GM12873 (cell line): ENCODE results near the gene PNKP.

Experiments used
- TF ChIP-seq, protein P1 (sequence below): IDR thresholded peaks from 2 replicates; pipeline ENCODE4 v1.5.1; 2012; ENCODE audit warnings: low read depth, mild to moderate bottlenecking, moderate library complexity, low read length, control low read depth; ENCODE audit not compliant: insufficient read depth; ENCODE audit errors: missing control alignments

The PNKP gene

DNA sequence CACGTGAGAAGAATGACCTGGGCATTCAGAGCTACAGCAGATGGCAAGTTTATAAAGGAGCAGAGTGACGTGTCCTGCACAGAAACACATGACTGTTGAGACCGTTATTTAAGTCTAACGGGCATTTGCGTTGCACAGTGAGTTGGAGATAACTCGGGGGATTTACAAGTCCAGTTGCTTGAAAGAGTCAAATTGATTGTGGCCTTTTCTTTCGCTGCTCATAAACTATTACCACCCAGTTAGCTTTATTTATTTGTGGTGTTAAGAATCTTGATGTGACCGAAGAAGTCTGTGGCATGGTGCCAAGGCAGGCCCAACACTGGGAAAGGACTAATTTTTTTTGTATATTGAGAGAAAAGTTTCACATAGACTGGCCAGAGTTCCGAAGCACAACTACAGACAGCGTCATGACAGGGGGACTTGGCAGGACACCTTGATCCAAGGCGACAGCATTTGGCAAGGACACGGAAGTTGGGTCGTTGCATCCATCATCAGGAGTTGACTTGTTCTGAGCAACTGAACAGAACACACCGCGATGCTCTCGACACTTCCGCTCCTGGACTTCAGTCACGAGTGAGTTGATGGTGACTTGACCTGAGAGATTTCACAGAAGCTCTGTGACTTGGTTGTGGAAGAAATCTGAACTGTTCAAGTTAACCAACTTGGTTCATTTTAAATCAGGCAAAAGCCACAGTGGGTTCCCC is 28.3 kb downstream of the PNKP start:
- TF ChIP-seq, protein P1, sequence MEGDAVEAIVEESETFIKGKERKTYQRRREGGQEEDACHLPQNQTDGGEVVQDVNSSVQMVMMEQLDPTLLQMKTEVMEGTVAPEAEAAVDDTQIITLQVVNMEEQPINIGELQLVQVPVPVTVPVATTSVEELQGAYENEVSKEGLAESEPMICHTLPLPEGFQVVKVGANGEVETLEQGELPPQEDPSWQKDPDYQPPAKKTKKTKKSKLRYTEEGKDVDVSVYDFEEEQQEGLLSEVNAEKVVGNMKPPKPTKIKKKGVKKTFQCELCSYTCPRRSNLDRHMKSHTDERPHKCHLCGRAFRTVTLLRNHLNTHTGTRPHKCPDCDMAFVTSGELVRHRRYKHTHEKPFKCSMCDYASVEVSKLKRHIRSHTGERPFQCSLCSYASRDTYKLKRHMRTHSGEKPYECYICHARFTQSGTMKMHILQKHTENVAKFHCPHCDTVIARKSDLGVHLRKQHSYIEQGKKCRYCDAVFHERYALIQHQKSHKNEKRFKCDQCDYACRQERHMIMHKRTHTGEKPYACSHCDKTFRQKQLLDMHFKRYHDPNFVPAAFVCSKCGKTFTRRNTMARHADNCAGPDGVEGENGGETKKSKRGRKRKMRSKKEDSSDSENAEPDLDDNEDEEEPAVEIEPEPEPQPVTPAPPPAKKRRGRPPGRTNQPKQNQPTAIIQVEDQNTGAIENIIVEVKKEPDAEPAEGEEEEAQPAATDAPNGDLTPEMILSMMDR, result no peak

DNA sequence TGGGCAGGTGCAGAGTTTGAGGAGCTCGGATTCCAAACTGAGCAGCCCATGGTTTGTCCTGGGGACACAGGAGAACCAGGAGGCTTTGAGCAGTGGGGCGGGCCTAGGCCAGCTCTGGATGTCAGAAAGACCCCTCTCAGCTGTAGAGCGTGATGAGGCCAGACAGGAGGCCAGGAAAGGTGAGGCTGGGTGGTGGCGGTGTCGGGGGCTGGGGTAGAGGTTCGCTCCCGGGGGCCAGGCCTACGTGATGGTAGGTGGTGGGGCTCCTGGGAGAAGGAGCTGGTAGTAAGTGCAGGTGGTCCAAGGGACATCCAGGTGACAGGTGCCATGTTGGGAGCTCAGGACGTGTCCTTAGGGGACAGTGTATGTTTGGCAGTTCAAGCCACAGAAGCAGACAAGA is 30.0 kb downstream of the PNKP start:
- TF ChIP-seq, protein P1, result no peak

DNA sequence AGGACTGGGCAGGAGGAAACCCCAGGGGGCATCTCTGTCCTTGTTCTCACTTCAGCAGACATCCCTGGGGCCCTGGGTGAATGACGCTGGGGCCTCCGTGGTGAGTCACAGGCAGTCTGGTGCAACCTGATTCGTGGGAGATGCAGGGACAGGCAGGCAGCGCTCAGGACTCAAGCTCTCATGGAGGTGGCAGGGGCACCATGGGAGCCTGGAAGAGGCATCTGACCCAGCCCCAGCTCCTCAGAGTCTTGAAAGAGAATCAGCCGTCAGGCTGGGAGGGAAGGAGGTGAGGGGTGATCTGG is 30.4 kb downstream of the PNKP start:
- TF ChIP-seq, protein P1, result no peak

DNA sequence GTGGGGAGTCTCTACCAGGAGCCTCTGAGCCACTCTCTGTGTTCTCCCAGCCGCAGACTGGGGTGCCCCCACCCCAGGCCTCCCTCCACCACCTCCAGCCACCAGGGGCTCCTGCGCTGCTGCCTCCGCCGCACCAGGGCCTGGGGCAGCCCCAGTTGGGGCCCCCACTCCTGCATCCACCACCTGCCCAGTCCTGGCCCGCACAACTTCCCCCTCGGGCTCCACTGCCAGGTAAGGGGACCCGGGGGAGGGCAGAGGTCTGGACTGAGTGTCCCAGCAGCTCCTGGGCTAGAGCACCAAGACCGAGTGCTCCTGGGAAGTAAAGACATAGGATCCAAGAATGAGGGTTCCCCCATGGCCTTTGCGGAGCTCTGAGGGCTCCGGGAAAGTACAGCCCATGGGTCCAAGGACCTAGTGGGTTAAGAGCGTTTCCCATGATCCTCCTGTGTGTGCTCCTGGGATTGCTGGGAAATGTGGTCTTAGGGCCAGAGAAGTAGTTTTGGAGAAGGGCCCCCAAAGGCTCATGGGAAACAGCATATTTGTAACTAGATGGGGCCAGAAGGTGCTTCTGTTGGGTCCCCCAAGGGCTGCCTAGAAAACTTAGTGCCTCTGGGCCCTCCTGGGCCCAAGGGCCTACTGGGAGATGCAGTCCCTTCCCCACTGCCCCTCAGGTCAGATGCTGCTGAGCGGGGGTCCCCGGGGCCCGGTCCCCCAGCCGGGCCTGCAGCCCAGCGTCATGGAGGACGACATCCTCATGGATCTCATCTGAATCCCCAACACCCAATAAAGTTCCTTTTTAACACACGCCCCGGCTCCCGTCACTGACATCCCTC is 31.0 kb downstream of the PNKP start:
- TF ChIP-seq, protein P1, result no peak

DNA sequence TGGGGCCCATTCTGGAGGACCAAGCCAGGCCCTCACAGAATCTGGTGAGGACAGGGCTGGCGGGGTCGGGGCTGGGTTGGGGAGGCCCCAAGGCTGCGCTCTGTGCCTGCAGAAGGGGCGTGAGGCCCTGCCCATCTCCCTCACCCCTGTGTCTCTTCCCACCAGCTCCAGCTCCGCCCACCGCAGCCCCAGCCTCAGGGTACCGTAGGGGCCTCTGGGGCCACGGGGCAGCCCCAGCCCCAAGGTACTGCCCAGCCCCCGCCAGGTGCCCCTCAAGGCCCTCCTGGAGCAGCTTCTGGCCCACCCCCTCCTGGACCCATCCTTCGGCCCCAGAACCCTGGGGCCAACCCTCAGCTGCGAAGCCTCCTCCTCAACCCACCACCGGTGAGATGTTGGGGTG is 31.8 kb downstream of the PNKP start:
- TF ChIP-seq, protein P1, result no peak

DNA sequence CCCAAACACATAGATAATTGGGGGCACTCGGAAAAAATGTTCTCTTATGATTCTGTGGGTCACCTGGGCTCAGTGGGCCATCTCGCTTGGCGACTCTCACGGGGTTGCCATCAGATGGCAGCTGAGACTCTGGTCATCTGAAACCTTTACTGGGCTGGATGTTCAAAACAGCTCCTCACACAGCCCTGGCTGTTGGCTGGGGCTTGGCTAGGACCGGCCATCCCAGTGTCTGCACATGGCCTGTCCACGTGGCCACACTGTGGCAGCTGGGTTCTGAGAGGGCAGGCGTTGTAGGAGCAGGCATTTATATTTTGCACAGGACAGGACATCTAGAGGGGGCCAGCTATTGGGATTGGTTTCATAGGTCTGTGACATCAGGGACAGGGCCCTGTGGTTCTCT is 33.8 kb downstream of the PNKP start:
- TF ChIP-seq, protein P1, result no peak

DNA sequence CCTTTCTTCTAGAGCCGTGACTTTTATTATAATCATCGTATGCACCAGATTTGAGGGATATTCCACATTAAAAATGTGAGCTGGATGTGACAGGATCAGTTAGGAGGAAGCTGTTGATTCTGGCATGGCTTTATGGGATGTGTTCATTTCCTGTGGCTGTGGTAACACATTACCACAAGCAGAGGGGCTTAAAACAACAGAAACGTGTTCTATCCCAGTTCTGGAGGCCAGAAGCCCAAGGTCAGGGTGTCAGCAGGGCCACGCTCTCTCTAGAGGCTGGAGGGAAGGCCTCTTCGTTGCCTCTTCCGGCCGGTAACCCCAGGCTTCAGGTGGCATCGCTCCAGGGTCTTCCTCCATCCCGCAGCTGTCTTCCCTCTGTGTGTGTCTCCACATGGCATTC is 34.8 kb downstream of the PNKP start:
- TF ChIP-seq, protein P1, result no peak
